ENCODE data around the gene GPX4.
A peak's percentile ranks its signal among the peaks of the same experiment; 100 is the strongest.
"Not testable (repeated sequence)": the region's sequence is repeated elsewhere in the genome, so short reads cannot be mapped to it uniquely, and the experiment has no call there.

The GPX4 gene

GRCh38 chr19:1128106-1128505, 24.3 kb downstream of the GPX4 start:
- peaks cover 33% of the 10 kb centered on the region for H3K36me3 ChIP-seq (ENCODE audit: insufficient read depth, low read length)
- H2AFZ ChIP-seq (ENCODE audit: low read depth, low read length), result no peak overlapping the region
- no peaks in the 10 kb centered on the region for H3K9me3 ChIP-seq (ENCODE audit: insufficient read depth, low read length, severe bottlenecking)
- no peaks in the 10 kb centered on the region for H3K27me3 ChIP-seq (ENCODE audit: insufficient read depth, low read length, poor library complexity)
- H4K20me1 ChIP-seq (ENCODE audit: insufficient read depth, low read length), result peaks cover 7% of the 10 kb centered on the region
- H3K4me2 ChIP-seq (ENCODE audit: insufficient read depth, low read length), result no peak overlapping the region
- no peak for ATAC-seq (ENCODE audit: insufficient read depth, low read depth)
- H3K27ac ChIP-seq (ENCODE audit: low read length), result no peak overlapping the region
- no peak overlapping the region for H3K9ac ChIP-seq (ENCODE audit: low read depth, low read length)
- peaks cover 24% of the 10 kb centered on the region for H3K4me1 ChIP-seq (ENCODE audit: insufficient read depth, low read length)
- H3K79me2 ChIP-seq (ENCODE audit: insufficient read depth, low read length), result peaks cover 25% of the 10 kb centered on the region
- TF ChIP-seq CTCF (IDR thresholded peaks at IDR 0.05; ENCODE audit: borderline replicate concordance, extremely low read depth, low read length, poor library complexity, severe bottlenecking) (no peak), EZH2 (IDR thresholded peaks at IDR 0.05; ENCODE audit: borderline replicate concordance, low read depth, low read length, severe bottlenecking) (no peak)
- no peak overlapping the region for H3K4me3 ChIP-seq (ENCODE audit: low read depth in 1 of 2, low read length in 2 of 2)
- DNase-seq, result no peak

- Histone ChIP-seq H3K79me2 (ENCODE audit: insufficient read depth, low read length) (peaks cover 28% of the 10 kb centered on the region), H3K36me3 (ENCODE audit: insufficient read depth, low read length) (peaks cover 24% of the 10 kb centered on the region), H3K4me1 (ENCODE audit: insufficient read depth, low read length) (peaks cover 25% of the 10 kb centered on the region)
- not testable (repeated sequence) for ATAC-seq (ENCODE audit: insufficient read depth, low read depth); H3K4me2 ChIP-seq (ENCODE audit: insufficient read depth, low read length); DNase-seq; H4K20me1 ChIP-seq (ENCODE audit: insufficient read depth, low read length); H2AFZ ChIP-seq (ENCODE audit: low read depth, low read length); H3K4me3 ChIP-seq (ENCODE audit: low read depth in 1 of 2, low read length in 2 of 2); H3K9me3 ChIP-seq (ENCODE audit: insufficient read depth, low read length, severe bottlenecking); H3K27me3 ChIP-seq (ENCODE audit: insufficient read depth, low read length, poor library complexity); H3K9ac ChIP-seq (ENCODE audit: low read depth, low read length); H3K27ac ChIP-seq (ENCODE audit: low read length)
These were observed 25.3 kb downstream of the GPX4 start for GRCh38 chr19:1129084-1129483.

GRCh38 chr19:1129535-1129934, 25.7 kb downstream of the GPX4 start:
- no peak for ATAC-seq (ENCODE audit: insufficient read depth, low read depth)
- H3K9me3 ChIP-seq (ENCODE audit: insufficient read depth, low read length, severe bottlenecking), result no peaks in the 10 kb centered on the region
- H3K79me2 ChIP-seq (ENCODE audit: insufficient read depth, low read length), result peaks cover 28% of the 10 kb centered on the region
- no peak overlapping the region for H3K4me3 ChIP-seq (ENCODE audit: low read depth in 1 of 2, low read length in 2 of 2)
- H4K20me1 ChIP-seq (ENCODE audit: insufficient read depth, low read length), result no peaks in the 10 kb centered on the region; the same call in none of the 2 replicates
- no peak overlapping the region for H3K9ac ChIP-seq (ENCODE audit: low read depth, low read length)
- TF ChIP-seq CTCF (IDR thresholded peaks at IDR 0.05; ENCODE audit: borderline replicate concordance, extremely low read depth, low read length, poor library complexity, severe bottlenecking) (no peak), EZH2 (IDR thresholded peaks at IDR 0.05; ENCODE audit: borderline replicate concordance, low read depth, low read length, severe bottlenecking) (no peak)
- H3K4me1 ChIP-seq (ENCODE audit: insufficient read depth, low read length), result peaks cover 25% of the 10 kb centered on the region
- H2AFZ ChIP-seq (ENCODE audit: low read depth, low read length), result no peak overlapping the region
- peaks cover 19% of the 10 kb centered on the region for H3K36me3 ChIP-seq (ENCODE audit: insufficient read depth, low read length)
- H3K27me3 ChIP-seq (ENCODE audit: insufficient read depth, low read length, poor library complexity), result no peaks in the 10 kb centered on the region
- no peak overlapping the region for H3K27ac ChIP-seq (ENCODE audit: low read length)
- H3K4me2 ChIP-seq (ENCODE audit: insufficient read depth, low read length), result no peak overlapping the region
- DNase-seq, result no peak

- ATAC-seq (ENCODE audit: insufficient read depth, low read depth) (no peak), DNase-seq (no peak)
- Histone ChIP-seq H3K9ac (ENCODE audit: low read depth, low read length) (peak overlapping the region; percentile 71), H2AFZ (ENCODE audit: low read depth, low read length) (peak overlapping the region; percentile 82; the same call in 1 of the 2 replicates), H3K79me2 (ENCODE audit: insufficient read depth, low read length) (peaks cover 28% of the 10 kb centered on the region), H3K4me2 (ENCODE audit: insufficient read depth, low read length) (peak overlapping the region; percentile 86), H3K27ac (ENCODE audit: low read length) (peak overlapping the region; percentile 80), H3K4me3 (ENCODE audit: low read depth in 1 of 2, low read length in 2 of 2) (peak overlapping the region; percentile 33 to 62; a peak in 3 of 4 replicates), H3K36me3 (ENCODE audit: insufficient read depth, low read length) (peaks cover 15% of the 10 kb centered on the region), H4K20me1 (ENCODE audit: insufficient read depth, low read length) (no peaks in the 10 kb centered on the region; the same call in none of the 2 replicates), H3K4me1 (ENCODE audit: insufficient read depth, low read length) (peaks cover 25% of the 10 kb centered on the region), H3K27me3 (ENCODE audit: insufficient read depth, low read length, poor library complexity) (no peaks in the 10 kb centered on the region), H3K9me3 (ENCODE audit: insufficient read depth, low read length, severe bottlenecking) (no peaks in the 10 kb centered on the region)
- no peak for TF ChIP-seq CTCF (IDR thresholded peaks at IDR 0.05; ENCODE audit: borderline replicate concordance, extremely low read depth, low read length, poor library complexity, severe bottlenecking)
- no peak for TF ChIP-seq EZH2 (IDR thresholded peaks at IDR 0.05; ENCODE audit: borderline replicate concordance, low read depth, low read length, severe bottlenecking)
These were observed 27.2 kb downstream of the GPX4 start for GRCh38 chr19:1130771-1131717.
